Fibroblast of gingiva (primary cell): ENCODE data around the gene IFITM1.
"Not testable (repeated sequence)": the region's sequence is repeated elsewhere in the genome, so short reads cannot be mapped to it uniquely, and the experiment has no call there.

ENCODE experiments used
- DNase-seq: peaks from one replicate; pipeline ENCODE4 v3.0.0-alpha.2; 2011; ENCODE audit warnings: low read depth

Gene IFITM1

DNA sequence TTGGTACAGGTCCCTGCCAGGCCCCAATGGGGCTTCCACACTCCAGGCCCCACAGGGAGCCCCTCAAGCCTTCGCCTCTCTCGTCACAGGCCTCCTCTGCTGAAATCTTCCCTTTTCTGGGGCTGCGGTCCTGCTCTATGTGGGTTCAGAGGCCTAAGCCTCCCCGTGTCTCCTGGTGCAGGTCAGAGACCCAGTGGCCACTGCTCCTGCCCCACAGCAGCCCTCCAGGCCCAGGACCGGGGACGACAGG is 12.7 kb downstream of the IFITM1 start:
- no peak for DNase-seq

DNA sequence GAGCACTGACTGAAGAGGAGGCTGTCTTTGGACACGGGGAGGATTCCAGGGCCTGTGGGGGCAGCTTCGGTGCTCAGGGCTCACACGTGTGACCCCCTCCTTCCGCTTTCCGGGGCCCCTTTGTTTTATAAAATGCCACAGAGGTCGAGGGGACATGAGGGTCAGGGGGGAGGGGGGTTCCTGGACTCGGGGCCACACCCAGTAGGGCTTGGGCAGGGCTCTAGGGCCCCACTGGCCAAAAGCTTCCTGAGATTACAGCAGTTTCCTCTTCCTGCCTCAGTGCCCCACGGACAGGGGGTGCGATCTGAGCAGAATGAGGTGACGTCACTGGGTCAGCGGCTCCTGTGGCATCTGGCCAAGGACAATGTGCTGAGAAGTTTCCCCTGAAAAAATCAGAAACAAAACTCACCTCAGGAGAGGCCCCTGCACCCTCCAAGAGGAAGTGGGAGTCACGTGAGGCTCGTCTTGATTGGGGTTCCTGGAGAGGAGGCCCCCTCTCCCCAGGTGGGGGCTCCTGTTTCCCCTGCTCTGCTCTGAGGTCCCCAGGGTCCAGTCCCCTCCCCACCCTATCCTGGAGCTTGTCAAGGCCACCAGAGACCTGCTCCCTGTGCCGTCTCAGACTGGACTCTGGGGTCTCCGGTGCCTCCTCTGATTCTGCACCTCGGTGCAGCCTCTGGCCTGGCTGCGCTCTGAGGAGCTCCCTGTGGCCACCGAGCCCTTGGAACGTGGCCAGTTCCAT is 13.2 kb downstream of the IFITM1 start:
- DNase-seq = peak; percentile 34

GRCh38 chr11:327581-327923 is 13.7 kb downstream of the IFITM1 start:
- DNase-seq = no peak

DNA sequence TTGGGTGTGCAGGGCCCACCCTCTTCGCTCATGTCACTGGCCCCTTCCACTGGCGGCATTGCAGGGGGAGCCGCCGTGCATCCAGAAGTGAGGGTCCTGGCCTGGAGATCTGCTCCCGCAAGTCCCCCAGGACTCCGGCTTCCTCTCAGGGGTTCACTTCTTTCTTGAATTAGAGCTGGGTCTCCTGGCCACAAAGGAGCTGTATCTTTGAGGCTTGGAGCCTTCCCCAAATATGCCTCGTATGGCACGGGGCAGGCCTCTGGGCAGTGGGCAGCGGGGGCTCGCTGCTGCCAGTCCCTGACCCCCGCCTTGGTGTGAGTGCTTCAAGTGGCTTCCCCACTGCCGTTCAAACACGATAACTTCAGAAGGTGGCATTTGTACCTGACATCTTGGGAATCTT is 14.2 kb downstream of the IFITM1 start:
- no peak for DNase-seq

GRCh38 chr11:328516-329100 is 14.8 kb downstream of the IFITM1 start:
- not testable (repeated sequence) for DNase-seq

GRCh38 chr11:329886-330253 is 16.0 kb downstream of the IFITM1 start:
- DNase-seq = no peak

- no peak for DNase-seq
These were observed 16.5 kb downstream of the IFITM1 start for GRCh38 chr11:330307-330693.

- DNase-seq = no peak
These were observed 17.0 kb downstream of the IFITM1 start for GRCh38 chr11:330694-331357.

DNA sequence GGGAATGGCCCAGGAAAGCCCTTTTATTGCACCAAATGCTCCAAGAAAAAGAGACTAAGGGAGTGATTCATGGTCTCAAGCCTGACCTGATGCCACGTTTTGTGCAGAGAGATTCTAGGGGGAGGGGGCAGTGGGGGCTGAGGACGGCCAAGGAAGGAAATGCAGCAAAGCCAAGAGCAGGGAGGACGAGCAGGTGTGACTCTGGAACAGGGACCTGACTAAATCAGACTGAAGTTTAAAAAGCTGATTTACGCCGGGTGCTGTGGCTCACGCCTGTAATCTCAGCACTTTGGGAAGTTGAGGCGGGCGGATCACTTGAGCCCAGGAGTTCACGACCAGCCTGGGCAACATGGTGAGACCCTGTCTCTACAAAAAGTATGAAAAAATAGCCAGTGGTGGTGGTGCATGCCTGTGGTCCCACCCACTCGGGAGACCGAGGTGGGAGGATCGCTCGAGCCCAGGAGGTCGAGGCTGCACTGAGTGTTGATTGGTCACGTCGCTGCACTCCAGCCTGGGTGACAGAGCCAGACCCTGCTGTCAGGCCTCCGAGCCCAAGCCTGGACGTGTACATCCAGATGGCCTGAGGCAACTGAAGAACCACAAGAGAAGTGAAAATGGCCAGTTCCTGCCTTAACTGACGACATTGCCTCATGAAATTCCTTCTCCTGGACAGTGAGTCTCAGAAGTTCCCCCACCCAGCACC is 17.7 kb downstream of the IFITM1 start:
- no peak for DNase-seq

- DNase-seq = no peak
These were observed 19.0 kb downstream of the IFITM1 start for GRCh38 chr11:332651-333480.

DNA sequence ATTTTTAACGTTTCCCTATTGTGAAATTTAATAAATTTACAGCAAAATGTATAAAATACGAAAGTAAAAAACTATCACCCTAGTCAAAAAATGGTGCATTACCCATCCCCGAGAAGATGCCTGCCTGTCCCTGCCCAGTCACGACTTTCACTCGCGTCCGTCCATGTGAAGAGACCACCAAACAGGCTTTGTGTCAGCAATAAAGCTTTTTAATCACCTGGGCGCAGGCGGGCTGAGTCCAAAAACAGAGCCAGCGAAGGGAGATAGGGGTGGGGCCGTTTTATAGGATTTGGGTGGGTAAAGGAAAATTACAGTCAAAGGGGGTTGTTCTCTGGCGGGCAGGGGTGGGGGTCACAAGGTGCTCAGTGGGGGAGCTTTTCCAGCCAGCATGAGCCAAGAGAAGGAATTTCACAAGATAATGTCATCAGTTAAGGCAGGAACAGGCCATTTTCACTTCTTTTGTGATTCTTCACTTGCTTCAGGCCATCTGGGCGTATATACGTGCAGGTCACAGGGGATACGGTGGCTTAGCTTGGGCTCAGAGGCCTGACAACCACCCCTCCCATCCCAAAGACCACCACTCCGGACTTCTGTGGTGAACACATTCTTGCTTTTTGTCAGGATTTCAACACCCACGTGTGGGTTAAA is 19.9 kb downstream of the IFITM1 start:
- DNase-seq = not testable (repeated sequence)

GRCh38 chr11:334264-334994 is 20.6 kb downstream of the IFITM1 start:
- no peak for DNase-seq

- DNase-seq = no peak
These were observed 22.2 kb downstream of the IFITM1 start for GRCh38 chr11:335779-336658.

- no peak for DNase-seq
These were observed 22.9 kb downstream of the IFITM1 start for GRCh38 chr11:336659-337198.

- DNase-seq = no peak
These were observed 23.9 kb downstream of the IFITM1 start for GRCh38 chr11:337711-338110.

- no peak for DNase-seq
These were observed 26.1 kb downstream of the IFITM1 start for GRCh38 chr11:339963-340362.

DNA sequence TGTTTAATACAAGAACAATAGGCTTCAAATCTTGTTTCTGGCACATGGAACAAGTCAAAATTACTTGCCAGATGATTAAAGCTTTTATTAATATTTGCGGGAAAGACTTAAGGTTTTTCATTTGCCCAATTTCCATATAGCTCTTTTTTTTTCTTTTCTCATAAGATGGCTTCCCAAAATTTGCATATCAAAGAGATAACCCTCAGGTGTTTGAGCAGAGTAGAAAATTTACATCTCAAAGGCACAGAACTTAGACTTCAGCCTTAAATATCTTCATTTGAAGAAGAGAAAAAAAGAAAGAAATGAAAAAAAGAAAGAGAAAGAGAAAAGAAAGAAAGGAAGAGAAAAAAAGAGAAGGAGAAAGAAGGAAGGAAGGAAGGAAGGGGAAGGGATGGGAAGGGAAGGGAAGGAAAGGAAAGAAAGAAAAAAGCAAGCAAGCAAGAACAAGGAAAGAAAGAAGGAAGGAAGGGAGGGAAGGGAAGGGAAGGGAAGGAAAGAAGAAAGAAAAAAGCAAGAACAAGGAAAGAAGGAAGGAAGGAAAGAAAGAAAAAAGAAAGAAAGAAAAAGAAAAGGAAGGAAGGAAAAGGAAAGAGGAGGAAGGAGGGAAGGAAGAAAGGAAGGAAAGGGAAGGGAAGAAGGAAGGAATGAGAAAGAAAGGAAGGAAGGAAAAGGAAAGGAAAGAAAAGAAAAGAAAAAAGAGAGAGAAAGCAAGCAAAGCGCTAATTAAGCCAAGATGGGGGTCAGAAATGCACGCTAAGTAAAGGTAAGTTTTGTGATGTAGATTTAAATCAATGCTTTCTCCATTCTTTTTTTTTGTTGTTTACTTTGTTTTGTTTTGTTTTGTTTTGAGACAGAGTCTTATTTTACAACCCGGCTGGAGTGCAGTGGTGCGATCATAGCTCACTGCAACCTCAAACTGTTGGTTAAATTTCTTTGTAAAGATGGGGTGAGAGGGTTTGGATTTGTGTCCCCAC is 27.0 kb downstream of the IFITM1 start:
- DNase-seq = no peak

GRCh38 chr11:342328-342727 is 28.5 kb downstream of the IFITM1 start:
- DNase-seq = no peak
